ENCODE measurements around the gene PPP1R9B.

GRCh38 chr17:50182783-50183420 is 32.4 kb upstream of the PPP1R9B start:
- no peak for TF ChIP-seq CTCF (IDR thresholded peaks at IDR 0.05; ENCODE audit: low read depth, low read length)
- TF ChIP-seq EZH2phosphoT487 (IDR thresholded peaks at IDR 0.05; ENCODE audit: low read depth): no peak

All from OCI-LY3 (cell line).